Stimulated activated CD4-positive, alpha-beta T cell treated with anti-CD3 and anti-CD28 coated beads, Interleukin-12 subunit alpha, Interleukin-12 subunit beta, amount 100 ng/mL, for 24 hours (primary cell): ENCODE results near the gene PDIA5.
A peak's percentile ranks its signal among the peaks of the same experiment; 100 is the strongest.

Experiments
- DNase-seq, 2 experiments: peaks; one replicate each; pipeline ENCODE4 v3.0.0-alpha.2; 2020; ENCODE audit warnings: low read depth in 2 of 2

PDIA5 gene

GRCh38 chr3:123165163-123165562, 98.3 kb downstream of the PDIA5 start:
- DNase-seq: no peak

- no peak for DNase-seq
Observed at GRCh38 chr3:123167686-123168085, 100.9 kb downstream of the PDIA5 start.

GRCh38 chr3:123168122-123168521, 101.3 kb downstream of the PDIA5 start:
- DNase-seq: no peak

- DNase-seq: no peak
Observed at GRCh38 chr3:123168605-123169004, 101.8 kb downstream of the PDIA5 start.

- no peak for DNase-seq
Observed at GRCh38 chr3:123169492-123169929, 102.7 kb downstream of the PDIA5 start.

DNA sequence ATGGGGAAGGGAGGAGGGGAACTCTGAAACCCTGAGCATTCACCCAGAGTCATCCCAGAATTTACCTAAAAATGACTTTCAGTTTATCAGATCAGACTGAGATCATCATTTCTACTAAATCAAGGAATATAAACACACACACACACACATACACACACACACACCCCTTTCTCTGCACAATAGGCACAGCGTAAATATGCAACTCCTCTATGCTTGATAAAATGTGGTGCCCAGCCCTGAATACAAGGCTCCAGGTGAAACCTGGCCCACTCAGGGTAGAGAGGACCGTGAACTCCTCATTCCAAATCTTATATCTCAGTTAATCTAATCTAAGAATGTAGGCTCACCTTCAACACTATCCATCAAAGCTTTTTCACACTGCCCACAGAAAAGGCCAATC, 103.1 kb downstream of the PDIA5 start:
- DNase-seq: no peak

- no peak for DNase-seq
Observed at GRCh38 chr3:123180791-123181190, 114.0 kb downstream of the PDIA5 start.

DNA sequence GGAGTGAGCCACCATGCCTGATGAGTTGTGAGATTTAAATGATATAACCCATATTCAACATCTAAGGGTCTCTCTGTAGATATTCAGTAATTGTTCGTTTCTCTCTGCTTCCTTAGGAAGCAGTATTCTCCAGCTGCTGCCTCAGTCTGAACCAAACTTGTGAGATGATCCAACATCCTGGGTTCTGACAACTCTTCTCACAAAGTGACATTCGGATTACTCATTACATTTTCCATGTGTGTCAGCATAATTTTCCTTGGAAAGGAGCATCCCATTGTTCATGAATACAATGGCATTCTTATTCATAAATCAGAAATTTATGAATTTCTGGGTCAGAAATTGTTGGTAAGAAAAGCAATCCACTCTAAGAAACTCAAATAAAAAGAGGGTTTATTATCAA, 119.9 kb downstream of the PDIA5 start:
- no peak for DNase-seq

DNA sequence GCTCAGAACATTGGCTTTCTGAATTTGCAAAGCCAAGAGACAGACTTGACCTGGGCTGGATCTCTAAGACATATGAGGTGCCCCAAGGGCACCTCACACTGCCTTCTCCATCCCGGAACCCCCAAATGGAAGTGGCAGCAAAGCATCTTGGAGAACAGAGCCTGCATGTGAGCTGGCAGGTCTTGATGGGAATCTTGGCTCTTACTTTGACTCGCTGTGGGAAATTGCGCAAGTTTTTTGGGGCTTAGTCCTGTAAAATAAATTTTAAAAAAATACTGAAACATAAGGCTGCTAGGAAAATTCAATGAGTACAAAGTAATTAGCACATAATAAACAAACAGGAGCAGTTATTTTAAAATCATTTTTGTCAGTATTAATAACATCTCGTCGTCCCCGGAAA, 121.2 kb downstream of the PDIA5 start:
- no peak for DNase-seq

DNA sequence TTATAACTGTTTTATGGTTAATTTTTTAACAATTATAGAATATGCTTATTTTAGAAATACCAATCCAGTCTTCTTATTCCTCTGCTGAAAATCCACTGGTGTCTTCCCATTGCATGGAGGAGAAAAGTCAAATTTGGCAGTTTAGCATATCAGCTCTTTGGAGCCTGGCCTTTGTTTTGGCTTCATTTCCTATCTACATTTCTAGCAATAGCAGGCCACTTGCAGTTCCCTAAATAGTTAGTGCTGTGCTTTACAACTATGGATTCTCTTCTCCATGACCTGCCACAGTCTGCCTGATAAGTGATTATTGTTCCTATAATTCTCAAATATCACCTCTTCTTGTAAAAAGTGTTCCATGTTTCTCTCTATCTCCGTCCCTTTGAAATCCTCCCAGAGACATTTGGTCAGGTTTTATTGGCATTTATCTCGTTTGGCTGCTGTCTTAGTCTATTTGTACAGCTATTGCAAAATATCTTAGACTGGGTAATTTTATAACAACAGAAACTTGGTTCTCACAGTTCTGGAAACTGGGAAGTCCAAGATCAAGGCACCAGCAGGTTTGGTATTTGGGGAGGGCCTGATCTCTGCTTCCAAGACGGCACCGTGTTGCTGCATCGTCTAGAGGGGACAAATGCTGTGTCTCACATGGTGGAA, 126.8 kb downstream of the PDIA5 start:
- DNase-seq: no peak

- no peak for DNase-seq
Observed at GRCh38 chr3:123194552-123194951, 127.7 kb downstream of the PDIA5 start.

- DNase-seq: no peak
Observed at GRCh38 chr3:123198372-123198771, 131.5 kb downstream of the PDIA5 start.

- no peak for DNase-seq
Observed at GRCh38 chr3:123201223-123201556, 134.4 kb downstream of the PDIA5 start.

DNA sequence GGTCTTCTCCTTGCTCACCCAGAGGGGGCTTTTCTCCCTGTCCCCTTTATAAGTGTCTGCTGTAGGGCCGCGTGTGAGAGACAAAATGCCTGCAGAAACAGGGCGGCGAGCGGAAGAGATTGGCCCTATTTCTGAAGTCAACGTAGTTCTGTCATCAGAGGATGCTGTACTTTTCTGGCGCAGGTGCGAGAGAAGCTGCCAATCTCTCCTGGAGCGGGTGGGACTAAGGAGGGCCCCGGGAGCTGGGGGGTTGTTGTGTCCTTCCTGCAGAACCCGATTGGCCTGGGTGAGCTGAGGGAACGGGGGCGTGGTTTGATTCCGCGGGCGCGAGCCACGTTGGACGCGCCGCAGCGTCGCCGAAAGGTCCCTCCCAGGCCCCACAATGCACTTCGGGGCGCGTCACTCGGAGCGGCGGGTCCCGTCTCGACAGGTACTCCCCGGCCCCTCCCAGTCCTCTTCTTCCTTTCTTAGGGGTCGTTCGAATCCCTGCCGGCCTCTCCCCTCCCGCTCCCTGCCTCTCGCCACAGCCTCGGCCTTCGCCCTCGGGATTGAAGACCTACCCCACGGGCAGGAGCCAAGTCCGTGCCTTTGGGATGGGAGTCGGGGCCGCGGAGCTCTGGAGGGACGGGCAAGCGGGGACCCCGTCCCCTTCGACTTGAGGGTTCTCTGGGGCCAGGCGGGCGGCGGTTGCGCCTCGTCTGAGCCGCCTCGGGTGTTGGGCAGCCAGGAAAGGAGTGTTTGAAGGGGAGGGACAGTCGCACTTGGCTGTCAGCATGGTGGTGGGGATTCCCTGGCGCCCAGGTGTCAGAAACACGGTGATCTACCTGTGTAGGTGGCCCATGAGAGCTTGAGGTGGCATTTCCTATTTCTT, 135.0 kb downstream of the PDIA5 start, which contains the start of gene SEC22A:
TSS of gene SEC22A (plus strand) at position 387 of the 871 bp plus-strand sequence. CDS start 7,275 bp downstream, outside the sequence.
- DNase-seq: peak; percentile 93 to 96

DNA sequence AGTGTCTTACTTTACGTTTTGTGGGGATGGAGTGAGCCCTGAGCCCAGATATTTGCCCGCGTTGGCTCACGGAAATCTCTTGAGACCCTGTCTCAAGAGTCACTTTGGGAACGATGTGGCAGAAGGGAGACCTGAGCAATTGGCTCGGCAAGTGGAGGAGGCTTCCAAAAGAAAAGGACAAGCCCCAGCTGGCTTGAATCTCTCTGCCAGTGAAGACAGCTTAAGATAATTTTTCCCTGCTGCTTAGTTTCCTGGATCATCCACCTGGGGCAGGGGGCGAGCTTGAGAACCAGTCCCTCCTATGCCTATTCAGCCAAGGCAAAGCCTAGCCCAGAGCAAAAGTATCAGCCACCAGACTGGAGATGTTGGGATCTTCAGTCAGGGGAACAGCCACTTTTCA, 135.6 kb downstream of the PDIA5 start:
- no peak for DNase-seq
